NCI-H510A treated with DMSO at 0.1 percent for 48 hours (cell line): Measurements from ENCODE around the gene FBXL13.
"Not testable (repeated sequence)": the region's sequence is repeated elsewhere in the genome, so short reads cannot be mapped to it uniquely, and the experiment has no call there.

Experiments
- DNase-seq: peaks from one replicate; lab custom pipeline; 2025; lab: John Stamatoyannopoulos, UW

Gene FBXL13

GRCh38 chr7:102817616-102818573, 256.7 kb downstream of the FBXL13 start:
- no peak for DNase-seq

- DNase-seq = no peak
These were observed 260.5 kb downstream of the FBXL13 start for GRCh38 chr7:102814025-102814471.

GRCh38 chr7:102813191-102814024, 261.2 kb downstream of the FBXL13 start:
- no peak for DNase-seq

GRCh38 chr7:102811942-102812678, 262.5 kb downstream of the FBXL13 start:
- DNase-seq = no peak

- DNase-seq = no peak
These were observed 263.7 kb downstream of the FBXL13 start for GRCh38 chr7:102810916-102811315.

- DNase-seq = no peak
These were observed 268.0 kb downstream of the FBXL13 start for GRCh38 chr7:102806613-102807012.

GRCh38 chr7:102795987-102796595, 278.5 kb downstream of the FBXL13 start:
- not testable (repeated sequence) for DNase-seq

- not testable (repeated sequence) for DNase-seq
These were observed 280.0 kb downstream of the FBXL13 start for GRCh38 chr7:102794567-102794966.

- DNase-seq = not testable (repeated sequence)
These were observed 282.8 kb downstream of the FBXL13 start for GRCh38 chr7:102791831-102792230.

- DNase-seq = not testable (repeated sequence)
These were observed 283.2 kb downstream of the FBXL13 start for GRCh38 chr7:102791367-102791766.

GRCh38 chr7:102790364-102791100, 284.1 kb downstream of the FBXL13 start:
- DNase-seq = not testable (repeated sequence)

- not testable (repeated sequence) for DNase-seq
These were observed 285.8 kb downstream of the FBXL13 start for GRCh38 chr7:102788770-102789169.

GRCh38 chr7:102780926-102781325, 293.7 kb downstream of the FBXL13 start:
- DNase-seq = not testable (repeated sequence)

GRCh38 chr7:102778663-102779062, 295.9 kb downstream of the FBXL13 start:
- DNase-seq = not testable (repeated sequence)

- not testable (repeated sequence) for DNase-seq
These were observed 298.4 kb downstream of the FBXL13 start for GRCh38 chr7:102776217-102776616.

GRCh38 chr7:102770467-102770866, 304.1 kb downstream of the FBXL13 start:
- DNase-seq = not testable (repeated sequence)

GRCh38 chr7:102769657-102770192, 304.9 kb downstream of the FBXL13 start:
- not testable (repeated sequence) for DNase-seq

GRCh38 chr7:102763295-102763905, 311.2 kb downstream of the FBXL13 start:
- not testable (repeated sequence) for DNase-seq
